Measurements from ENCODE around the gene CPD. TPM values are rescaled to one million over a fixed set of nuclear protein-coding genes. Genes with fewer than 3 reads are reported as not detected.

The CPD gene
- polyA plus RNA-seq, 1 experiment = 109 TPM

DNA sequence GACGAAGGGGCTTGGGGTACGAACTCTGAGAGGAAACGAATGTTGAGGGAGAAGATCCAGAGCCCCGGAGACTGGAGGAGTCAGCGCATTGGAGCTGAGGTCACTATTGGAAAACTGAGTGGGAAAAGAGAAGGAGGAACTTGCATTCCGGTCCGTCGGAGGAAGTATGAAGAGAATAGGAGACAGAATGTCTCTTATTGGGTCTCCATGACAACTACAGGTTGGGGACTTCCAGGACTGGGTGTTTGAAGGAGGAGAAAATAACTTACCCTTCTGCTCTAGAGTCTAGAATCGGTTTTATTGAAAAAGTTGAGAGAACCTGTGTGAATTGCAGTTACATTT, 99.0 kb downstream of the CPD start:
- DNase-seq (ENCODE audit: low read depth, low spot score) = no peak
- ChIA-PET CTCF (interaction anchor here (0.6 to 2.3 kb wide), 10 partner anchors 11 to 903 kb away, joined by 3 to 12 read pairs (median 5); no protein-coding TSS in a partner anchor), POLR2A (interaction anchor here (0.6 to 0.9 kb wide), 3 partner anchors 76 to 186 kb away, joined by 3 to 8 read pairs (median 3); partner anchors contain the start of gene BLMH)
- Histone ChIP-seq H3K27ac (ENCODE audit: low read depth, low read length) (peak overlapping the region; percentile 74), H3K27me3 (ENCODE audit: control insufficient read depth, insufficient read depth, low read length) (no peaks in the 10 kb centered on the region), H3K9me3 (ENCODE audit: control insufficient read depth, insufficient read depth, low read length) (peaks cover 3% of the 10 kb centered on the region; the same call in 1 of the 2 replicates), H3K4me3 (ENCODE audit: low read depth, low read length) (peak overlapping the region; percentile 75)
- TF ChIP-seq, protein P1, sequence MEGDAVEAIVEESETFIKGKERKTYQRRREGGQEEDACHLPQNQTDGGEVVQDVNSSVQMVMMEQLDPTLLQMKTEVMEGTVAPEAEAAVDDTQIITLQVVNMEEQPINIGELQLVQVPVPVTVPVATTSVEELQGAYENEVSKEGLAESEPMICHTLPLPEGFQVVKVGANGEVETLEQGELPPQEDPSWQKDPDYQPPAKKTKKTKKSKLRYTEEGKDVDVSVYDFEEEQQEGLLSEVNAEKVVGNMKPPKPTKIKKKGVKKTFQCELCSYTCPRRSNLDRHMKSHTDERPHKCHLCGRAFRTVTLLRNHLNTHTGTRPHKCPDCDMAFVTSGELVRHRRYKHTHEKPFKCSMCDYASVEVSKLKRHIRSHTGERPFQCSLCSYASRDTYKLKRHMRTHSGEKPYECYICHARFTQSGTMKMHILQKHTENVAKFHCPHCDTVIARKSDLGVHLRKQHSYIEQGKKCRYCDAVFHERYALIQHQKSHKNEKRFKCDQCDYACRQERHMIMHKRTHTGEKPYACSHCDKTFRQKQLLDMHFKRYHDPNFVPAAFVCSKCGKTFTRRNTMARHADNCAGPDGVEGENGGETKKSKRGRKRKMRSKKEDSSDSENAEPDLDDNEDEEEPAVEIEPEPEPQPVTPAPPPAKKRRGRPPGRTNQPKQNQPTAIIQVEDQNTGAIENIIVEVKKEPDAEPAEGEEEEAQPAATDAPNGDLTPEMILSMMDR (IDR thresholded peaks at IDR 0.05; ENCODE audit: low read depth, low read length) = no peak

DNA sequence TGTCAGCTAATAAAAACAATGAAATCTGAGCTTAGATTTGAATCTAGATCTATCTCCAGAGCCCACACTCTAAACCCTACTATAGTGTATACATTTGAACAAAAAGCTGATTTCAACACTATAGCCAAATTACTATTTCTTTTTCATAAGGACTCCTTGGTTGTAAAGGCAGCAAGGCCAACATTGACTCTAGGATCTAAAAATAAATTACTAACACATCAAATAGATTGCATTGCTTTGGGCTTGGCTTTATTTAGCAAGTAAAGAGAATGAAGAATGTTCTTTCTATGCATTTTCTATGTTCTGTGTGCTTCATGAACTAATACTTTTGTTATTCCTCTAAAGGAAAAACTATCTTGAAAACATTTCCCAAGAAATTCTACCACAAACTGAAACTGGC, 103.8 kb downstream of the CPD start:
- peaks cover under 1% of the 10 kb centered on the region; the same call in 1 of the 2 replicates for H3K9me3 ChIP-seq (ENCODE audit: control insufficient read depth, insufficient read depth, low read length)
- no peak overlapping the region for H3K27ac ChIP-seq (ENCODE audit: low read depth, low read length)
- no peaks in the 10 kb centered on the region for H3K27me3 ChIP-seq (ENCODE audit: control insufficient read depth, insufficient read depth, low read length)
- ChIA-PET CTCF (interaction anchor here (0.7 kb wide), 1 partner anchor 389 kb away, joined by 3 read pairs; no protein-coding TSS in a partner anchor), POLR2A (no interaction called here)
- TF ChIP-seq, protein P1 (IDR thresholded peaks at IDR 0.05; ENCODE audit: low read depth, low read length) = no peak
- no peak for DNase-seq (ENCODE audit: low read depth, low spot score)
- H3K4me3 ChIP-seq (ENCODE audit: low read depth, low read length) = no peak overlapping the region

DNA sequence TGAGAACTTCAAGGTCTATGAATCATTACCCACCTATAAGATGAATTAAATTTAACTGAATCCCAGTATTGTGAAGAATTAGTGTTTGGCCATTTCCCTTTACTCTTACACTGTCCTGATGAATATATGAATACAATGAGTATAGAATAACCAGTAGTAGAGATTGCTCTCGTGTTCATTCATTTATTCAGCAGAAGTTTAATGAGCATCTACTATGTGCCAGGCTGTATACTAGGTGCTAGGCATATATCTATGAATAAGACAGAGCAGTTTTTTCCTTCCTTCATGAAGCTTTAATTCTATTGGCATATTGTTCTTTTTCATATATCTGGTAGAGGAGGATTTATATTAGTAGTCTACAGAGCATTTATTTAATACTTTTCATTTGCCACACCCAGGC, 104.4 kb downstream of the CPD start:
- no peak overlapping the region for H3K4me3 ChIP-seq (ENCODE audit: low read depth, low read length)
- TF ChIP-seq, protein P1 (IDR thresholded peaks at IDR 0.05; ENCODE audit: low read depth, low read length) = no peak
- POLR2A ChIA-PET = no interaction called here
- CTCF ChIA-PET = no interaction called here
- H3K27me3 ChIP-seq (ENCODE audit: control insufficient read depth, insufficient read depth, low read length) = no peaks in the 10 kb centered on the region
- no peaks in the 10 kb centered on the region for H3K9me3 ChIP-seq (ENCODE audit: control insufficient read depth, insufficient read depth, low read length)
- DNase-seq (ENCODE audit: low read depth, low spot score) = no peak
- H3K27ac ChIP-seq (ENCODE audit: low read depth, low read length) = no peak overlapping the region

DNA sequence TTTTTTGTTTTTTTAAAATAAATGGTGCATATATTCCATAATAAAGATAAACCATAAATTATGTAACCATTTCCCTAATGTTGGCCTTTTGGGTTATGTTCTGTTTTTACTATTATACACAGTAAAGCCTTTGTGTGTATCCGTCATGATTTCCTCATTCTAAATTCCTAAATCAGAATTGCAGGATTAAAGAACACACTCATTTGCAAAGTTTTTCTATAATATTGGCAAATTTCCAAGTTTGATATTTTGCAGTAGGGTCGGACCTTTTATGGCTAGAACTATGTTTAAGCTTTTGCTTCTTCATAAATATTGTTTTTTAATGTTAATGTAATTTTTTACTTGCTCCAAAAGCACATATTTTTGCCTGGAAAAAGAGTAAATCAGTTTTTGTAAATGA, 115.1 kb downstream of the CPD start:
- Histone ChIP-seq H3K9me3 (ENCODE audit: control insufficient read depth, insufficient read depth, low read length) (no peaks in the 10 kb centered on the region), H3K27me3 (ENCODE audit: control insufficient read depth, insufficient read depth, low read length) (no peaks in the 10 kb centered on the region), H3K4me3 (ENCODE audit: low read depth, low read length) (no peak overlapping the region), H3K27ac (ENCODE audit: low read depth, low read length) (no peak overlapping the region)
- POLR2A ChIA-PET = interaction anchor here (0.6 to 0.9 kb wide), 3 partner anchors 17 to 280 kb away, joined by 3 to 11 read pairs (median 4); no protein-coding TSS in a partner anchor
- no peak for DNase-seq (ENCODE audit: low read depth, low spot score)
- TF ChIP-seq, protein P1 (IDR thresholded peaks at IDR 0.05; ENCODE audit: low read depth, low read length) = no peak
- CTCF ChIA-PET = interaction anchor here (1.0 kb wide), 1 partner anchor 17 kb away, joined by 3 read pairs; the partner anchor contains the start of gene GOSR1

DNA sequence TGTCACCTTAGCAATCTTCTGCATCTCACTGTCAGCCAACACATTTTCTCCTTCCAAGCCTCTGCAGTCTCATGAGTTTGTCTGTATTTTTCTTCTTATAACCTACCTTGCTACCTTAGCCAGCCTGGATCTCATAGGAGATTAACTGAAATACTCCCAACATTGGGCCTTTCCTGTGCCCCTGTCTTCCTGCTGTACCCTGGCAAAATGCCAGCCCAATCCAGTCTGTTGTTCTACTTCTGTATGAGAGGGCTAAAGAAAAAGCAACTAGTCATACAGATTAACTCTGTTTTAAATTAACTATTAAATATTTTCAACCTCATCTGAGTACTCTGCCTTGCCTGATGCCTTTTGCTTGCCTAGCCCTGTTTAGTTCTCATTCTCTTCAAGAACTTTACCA, 116.9 kb downstream of the CPD start:
- DNase-seq (ENCODE audit: low read depth, low spot score) = no peak
- TF ChIP-seq, protein P1 (IDR thresholded peaks at IDR 0.05; ENCODE audit: low read depth, low read length) = no peak
- H3K27me3 ChIP-seq (ENCODE audit: control insufficient read depth, insufficient read depth, low read length) = no peaks in the 10 kb centered on the region
- H3K4me3 ChIP-seq (ENCODE audit: low read depth, low read length) = no peak overlapping the region
- H3K27ac ChIP-seq (ENCODE audit: low read depth, low read length) = no peak overlapping the region
- H3K9me3 ChIP-seq (ENCODE audit: control insufficient read depth, insufficient read depth, low read length) = no peaks in the 10 kb centered on the region
- POLR2A ChIA-PET = no interaction called here
- CTCF ChIA-PET = no interaction called here
